COLO668 (cell line): ENCODE results near the gene AZIN2.
"Not testable (repeated sequence)": the region's sequence is repeated elsewhere in the genome, so short reads cannot be mapped to it uniquely, and the experiment has no call there.

Experiments
- DNase-seq: peaks from one replicate; lab custom pipeline; 2025; ENCODE audit not compliant: unreplicated experiment; lab: John Stamatoyannopoulos, UW

The AZIN2 gene

DNA sequence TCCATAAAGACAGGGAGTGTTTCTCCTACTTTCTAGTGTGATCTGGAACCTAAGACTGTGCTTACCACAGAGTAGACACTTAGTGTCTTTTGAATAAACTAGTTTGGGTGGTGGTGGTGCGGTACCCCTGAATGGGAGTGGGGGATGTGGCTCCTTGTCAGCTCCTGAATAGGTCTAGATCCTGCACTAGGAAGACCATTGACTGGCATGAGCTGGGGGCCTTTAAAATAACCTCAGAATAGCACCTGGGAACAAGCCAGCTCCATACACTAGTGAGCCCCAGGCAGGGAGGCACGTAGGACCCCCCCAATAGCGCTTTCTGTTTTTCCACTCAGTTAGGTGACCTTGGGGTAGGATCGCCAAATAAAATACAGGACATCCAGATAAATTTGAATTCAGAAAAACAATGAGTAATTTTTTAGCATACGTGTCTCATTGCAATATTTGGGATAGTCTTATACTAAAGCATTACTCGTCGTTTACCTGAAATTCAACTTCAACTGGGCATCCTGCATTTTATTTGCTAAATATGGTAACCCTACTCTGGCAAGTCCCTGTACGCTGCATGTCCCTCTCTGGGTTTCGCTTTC lies 45.6 kb downstream of the AZIN2 start:
- DNase-seq: no peak

GRCh38 chr1:33127001-33127823 lies 46.3 kb downstream of the AZIN2 start:
- DNase-seq: peak; percentile 100

DNA sequence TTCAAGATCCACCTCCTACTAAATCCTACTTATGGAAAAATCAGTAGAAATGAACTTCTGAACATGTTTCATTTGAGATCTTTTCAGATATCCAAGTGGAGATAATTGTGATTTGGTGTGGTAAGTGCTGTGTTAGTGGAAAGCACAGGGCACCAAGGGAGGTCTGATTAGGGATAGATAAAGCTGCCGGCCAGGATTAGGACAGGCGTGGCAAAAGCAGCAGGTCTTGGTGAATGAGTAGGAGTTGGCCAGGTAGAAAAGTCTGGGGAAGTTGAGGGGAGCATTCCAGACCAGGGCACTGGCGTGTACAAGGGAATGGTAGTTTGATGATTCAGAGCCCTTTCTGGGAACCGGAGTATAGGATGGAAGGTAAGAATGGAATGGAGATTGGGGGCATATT lies 47.8 kb downstream of the AZIN2 start:
- DNase-seq: no peak

DNA sequence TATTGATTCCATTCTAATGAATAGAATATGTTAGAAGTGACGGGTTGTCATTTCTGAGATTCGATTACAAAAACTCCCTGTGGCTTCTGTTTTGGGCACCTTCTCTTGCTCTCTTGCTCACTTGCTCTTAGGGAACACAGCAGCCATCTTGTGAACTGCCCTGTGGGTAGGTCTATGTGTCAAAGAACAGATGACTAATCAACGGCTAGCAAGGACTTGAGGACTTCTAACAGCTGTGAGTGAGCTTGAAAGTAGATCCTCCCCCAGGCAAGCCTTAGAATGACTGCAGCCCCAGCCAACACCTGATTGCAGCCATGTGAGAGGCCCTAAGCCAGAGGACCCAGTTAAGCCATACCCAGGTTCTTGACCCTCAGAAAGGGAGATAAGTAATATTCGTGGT lies 49.3 kb downstream of the AZIN2 start:
- DNase-seq: no peak

DNA sequence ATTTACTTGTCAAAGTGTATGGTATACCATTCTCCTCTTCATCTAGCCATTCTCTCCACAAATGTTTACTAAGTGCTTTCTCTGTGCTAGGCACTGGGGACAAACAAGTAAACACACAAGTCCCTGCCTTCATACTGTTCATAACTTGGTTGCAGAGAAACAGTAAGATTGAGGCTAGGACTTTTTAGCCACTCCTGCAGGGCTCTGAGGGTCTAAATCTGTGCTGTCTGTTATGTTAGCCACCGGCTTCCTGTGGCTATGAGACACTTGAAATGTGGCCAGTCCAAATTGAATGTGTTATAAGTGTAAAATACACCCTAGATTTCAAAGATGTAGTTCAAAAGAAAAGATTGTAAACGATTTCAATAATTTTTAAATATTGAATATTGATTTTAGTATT lies 50.2 kb downstream of the AZIN2 start:
- no peak for DNase-seq

DNA sequence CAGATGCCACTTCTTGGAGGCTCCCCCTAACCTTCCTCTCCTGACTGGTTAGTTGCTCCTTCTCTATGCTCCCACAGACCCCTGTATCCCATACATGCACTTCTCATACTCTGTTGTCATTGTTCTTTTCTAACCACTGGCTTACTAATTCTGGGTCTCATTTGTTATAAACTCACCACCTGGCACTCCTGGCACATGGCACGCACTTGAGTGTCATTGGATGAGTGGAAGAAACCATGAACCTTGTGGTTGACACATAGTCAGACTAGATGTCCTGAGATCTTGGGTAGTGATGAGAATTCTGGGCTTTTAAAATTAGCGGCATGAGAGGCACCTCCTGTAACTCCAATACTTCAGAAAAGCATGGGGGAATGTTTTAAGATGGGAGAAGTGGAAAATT lies 51.6 kb downstream of the AZIN2 start:
- no peak for DNase-seq

GRCh38 chr1:33133478-33134105 lies 52.6 kb downstream of the AZIN2 start:
- DNase-seq: no peak

DNA sequence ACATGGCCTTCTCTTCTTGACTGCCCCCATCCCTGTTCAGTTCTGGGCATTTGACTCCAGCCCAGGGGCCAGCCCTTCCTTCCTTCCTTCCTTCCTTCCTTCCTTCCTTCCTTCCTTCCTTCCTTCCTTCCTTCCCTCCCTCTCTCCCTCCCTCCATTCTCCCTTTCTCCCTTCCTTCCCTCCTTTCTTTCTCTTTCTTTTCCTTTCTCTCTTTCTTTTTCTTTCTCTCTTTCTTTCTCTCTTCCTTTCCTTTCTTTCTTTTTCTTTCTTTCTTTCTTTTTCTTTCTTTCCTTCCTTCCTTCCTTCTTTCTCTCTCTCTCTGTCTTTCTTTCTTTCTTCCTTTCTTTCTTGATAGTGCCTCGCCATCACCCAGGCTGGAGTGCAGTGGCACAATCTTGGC lies 55.1 kb downstream of the AZIN2 start:
- not testable (repeated sequence) for DNase-seq

DNA sequence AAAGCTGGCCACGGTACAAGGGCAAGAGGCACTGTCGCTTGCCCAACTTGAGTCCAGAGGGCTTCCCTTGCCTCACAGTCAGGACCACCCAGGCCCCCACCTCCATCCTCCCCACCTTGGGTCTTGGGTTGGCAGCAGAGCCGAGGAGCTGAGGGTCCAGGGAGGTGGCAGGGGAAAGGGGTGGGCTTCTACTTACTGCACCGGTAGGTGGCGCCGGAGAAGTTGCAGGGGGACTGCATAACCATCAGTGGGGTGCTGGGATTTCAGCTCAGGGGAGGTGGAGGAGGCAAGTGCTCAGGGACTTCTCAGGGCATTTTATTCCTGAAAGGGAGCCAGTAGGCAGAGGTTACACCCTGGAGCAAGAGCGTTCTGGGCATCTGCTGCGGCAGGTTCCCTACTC lies 56.8 kb downstream of the AZIN2 start:
- DNase-seq: no peak

DNA sequence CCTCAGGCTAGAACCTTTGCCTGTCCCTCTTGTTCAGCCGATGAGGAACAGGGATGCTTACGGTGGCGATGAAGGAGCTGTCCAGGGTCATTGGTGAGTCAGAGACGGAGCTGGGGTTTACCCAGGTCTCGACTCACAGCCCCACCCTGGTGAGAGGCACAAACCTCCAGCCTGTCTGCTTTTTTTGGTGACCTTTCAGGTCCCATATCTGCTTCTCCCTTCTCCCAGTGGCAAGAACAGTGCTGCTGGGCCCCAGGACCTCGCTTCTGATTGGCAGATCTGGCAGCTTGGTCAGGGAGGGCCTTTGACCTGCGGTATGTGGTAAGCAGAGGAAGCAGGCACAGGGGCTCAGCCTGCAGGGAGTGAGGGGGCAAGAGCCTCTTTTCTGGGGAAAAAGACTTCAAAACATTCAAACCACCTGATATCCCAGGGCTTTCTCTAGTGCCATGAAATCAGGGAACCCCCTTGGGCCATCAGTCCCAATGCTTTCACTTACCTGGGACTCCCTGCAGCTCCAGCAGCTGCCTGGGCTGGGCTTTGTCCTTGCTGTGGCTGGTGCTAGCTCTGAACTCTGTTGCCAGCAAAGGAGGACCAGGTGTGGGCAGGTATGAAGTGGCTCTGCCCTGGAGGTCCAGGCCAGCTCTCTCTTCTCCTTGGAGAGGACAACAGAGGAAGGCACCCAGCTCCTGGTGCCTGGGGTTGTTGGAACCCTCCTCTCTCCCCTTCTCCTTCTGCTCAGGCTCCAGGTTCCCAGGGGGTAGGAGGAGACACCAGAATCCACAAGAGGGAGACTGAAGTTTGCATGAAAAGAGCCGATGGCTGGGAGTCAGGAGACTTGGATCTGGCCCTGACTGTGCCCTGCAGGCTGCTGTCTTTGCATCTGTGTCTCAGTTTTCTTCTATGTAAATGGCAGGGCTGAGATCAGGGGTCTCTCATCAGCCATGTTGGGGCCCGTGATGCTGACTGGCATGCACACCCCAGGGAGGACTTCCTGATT lies 59.5 kb downstream of the AZIN2 start:
- no peak for DNase-seq

DNA sequence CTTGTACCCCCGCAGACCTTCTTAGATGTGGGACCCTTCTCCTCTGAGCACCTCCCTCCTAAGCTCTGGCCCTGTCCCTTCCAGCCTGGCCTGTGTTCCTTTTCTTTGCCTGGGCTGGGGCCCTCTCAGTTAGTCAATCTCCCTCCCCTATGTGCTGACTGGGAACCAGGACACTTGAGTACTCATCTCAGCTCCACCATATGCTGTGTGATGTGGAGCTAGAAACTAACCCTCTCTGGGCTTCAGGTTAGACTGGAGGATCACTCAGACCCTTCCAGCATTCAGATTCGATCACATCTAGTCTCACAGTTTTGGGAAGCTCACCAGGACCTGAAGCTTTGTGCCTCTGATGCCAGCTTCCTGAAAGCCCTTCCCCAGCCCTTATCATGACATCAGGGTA lies 60.3 kb downstream of the AZIN2 start:
- no peak for DNase-seq

- no peak for DNase-seq
Measured at GRCh38 chr1:33141781-33142180, 60.8 kb downstream of the AZIN2 start.

DNA sequence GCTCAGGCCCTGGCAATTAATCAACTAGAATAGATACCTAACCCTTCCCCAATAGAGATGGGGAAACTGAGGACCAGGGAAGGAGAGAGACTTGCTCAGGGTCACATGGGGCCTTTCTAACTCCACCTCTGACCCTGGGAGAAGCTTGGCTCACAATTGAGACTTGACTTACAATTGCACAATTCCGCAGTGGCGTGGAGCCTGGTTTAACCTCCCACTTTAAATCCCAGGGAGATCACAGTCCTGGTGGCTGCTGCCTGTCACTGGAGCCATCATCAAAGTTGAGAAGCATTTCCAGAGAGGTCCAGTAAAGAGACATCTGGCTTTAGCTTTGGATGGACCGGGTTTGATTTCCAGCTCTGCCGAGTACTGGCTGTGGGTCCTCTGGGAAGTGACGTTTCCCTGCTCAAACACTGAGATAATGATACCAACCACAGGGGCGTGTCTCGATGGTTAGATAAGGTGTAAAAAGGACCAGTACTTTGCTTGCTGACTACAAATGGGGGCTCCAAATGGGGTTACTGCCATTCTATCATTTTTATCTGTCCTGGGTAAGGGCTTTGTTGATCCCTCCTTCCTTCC lies 61.6 kb downstream of the AZIN2 start:
- no peak for DNase-seq

GRCh38 chr1:33143176-33143575 lies 62.2 kb downstream of the AZIN2 start:
- DNase-seq: no peak

GRCh38 chr1:33143698-33144097 lies 62.7 kb downstream of the AZIN2 start:
- no peak for DNase-seq

- DNase-seq: no peak
Measured at GRCh38 chr1:33146003-33146402, 65.0 kb downstream of the AZIN2 start.

DNA sequence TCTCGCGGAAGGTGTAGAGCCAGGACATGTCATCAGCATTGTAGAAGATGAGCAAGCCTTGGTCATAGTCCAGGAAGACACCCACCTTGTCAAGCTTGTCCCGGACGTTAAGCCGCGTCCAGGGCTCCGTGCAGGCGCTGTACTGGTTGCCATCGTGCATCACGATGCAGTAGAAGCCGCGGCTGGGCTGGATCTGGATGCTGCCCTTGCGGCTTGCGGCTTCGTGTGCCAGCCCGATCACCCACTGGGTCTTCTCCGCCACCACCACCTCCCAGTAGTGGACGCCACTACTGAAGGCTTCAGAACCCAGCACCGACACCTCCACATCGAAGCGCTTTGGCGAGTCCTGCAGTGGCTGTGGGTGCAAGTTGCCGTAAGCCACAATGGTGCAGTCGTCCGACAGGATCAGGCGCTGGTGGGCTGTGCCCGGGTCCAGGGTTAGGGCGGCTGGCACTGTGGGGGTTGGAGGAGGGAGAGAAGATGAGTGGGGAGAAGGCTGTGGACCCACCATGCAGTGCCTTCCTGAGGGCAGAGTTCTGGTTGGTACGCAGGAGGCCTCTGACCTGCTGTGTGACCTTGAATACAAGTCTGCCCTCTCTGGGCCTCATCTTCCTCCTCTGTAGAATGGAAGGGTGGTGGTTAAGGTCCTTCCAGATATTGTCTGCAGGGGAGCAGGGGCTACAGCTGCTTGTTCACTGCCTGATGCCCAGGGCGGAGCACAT lies 66.5 kb downstream of the AZIN2 start:
- DNase-seq: no peak

DNA sequence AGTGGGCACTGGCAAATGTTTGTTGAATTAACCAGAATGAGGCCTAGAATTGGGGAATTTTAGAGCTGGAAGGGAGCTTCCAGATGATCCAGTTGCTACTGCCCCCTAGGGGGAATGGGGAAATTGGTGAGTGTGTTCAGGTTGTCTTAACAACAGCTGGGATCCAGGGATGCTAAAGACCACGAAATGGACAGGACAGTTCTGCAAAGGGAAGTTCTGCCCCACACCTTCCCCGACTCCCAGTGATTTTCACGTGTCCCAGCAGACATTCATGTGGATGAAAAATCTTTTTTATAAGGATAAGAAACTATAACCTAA lies 67.0 kb downstream of the AZIN2 start:
- peak; percentile 22 for DNase-seq

- no peak for DNase-seq
Measured at GRCh38 chr1:33148615-33149014, 67.7 kb downstream of the AZIN2 start.

- DNase-seq: peak; percentile 51
Measured at GRCh38 chr1:33149453-33150190, 68.7 kb downstream of the AZIN2 start.
